GM19438 (cell line): ENCODE measurements around the gene TRABD2B.

Experiments used
- ATAC-seq: cut with Tn5 transposase; IDR thresholded peaks from one replicate; pipeline ENCODE4 v1.9.1; 2021; ENCODE audit warnings: low read depth; ENCODE audit not compliant: unreplicated experiment

Gene TRABD2B

GRCh38 chr1:47814612-47815395, 182.4 kb downstream of the TRABD2B start:
- ATAC-seq, result no peak

GRCh38 chr1:47813970-47814369, 183.2 kb downstream of the TRABD2B start:
- no peak for ATAC-seq

GRCh38 chr1:47812904-47813514, 184.2 kb downstream of the TRABD2B start:
- no peak for ATAC-seq

- ATAC-seq, result no peak
Measured at GRCh38 chr1:47810964-47811682, 186.1 kb downstream of the TRABD2B start.

GRCh38 chr1:47809301-47810084, 187.7 kb downstream of the TRABD2B start:
- ATAC-seq, result no peak

- ATAC-seq, result no peak
Measured at GRCh38 chr1:47808612-47809011, 188.6 kb downstream of the TRABD2B start.

- ATAC-seq, result no peak
Measured at GRCh38 chr1:47805921-47806361, 191.2 kb downstream of the TRABD2B start.

GRCh38 chr1:47805018-47805417, 192.2 kb downstream of the TRABD2B start:
- no peak for ATAC-seq

- no peak for ATAC-seq
Measured at GRCh38 chr1:47803815-47804501, 193.2 kb downstream of the TRABD2B start.

GRCh38 chr1:47797575-47797974, 199.6 kb downstream of the TRABD2B start:
- no peak for ATAC-seq

GRCh38 chr1:47796626-47797025, 200.6 kb downstream of the TRABD2B start:
- no peak for ATAC-seq

GRCh38 chr1:47795102-47795501, 202.1 kb downstream of the TRABD2B start:
- no peak for ATAC-seq

- no peak for ATAC-seq
Measured at GRCh38 chr1:47794530-47794929, 202.7 kb downstream of the TRABD2B start.

- ATAC-seq, result no peak
Measured at GRCh38 chr1:47794081-47794480, 203.1 kb downstream of the TRABD2B start.

GRCh38 chr1:47793563-47793962, 203.6 kb downstream of the TRABD2B start:
- no peak for ATAC-seq

GRCh38 chr1:47792779-47793178, 204.4 kb downstream of the TRABD2B start:
- no peak for ATAC-seq

- ATAC-seq, result no peak
Measured at GRCh38 chr1:47791879-47792608, 205.1 kb downstream of the TRABD2B start.

GRCh38 chr1:47788761-47789160, 208.4 kb downstream of the TRABD2B start:
- no peak for ATAC-seq

GRCh38 chr1:47787560-47787959, 209.6 kb downstream of the TRABD2B start:
- no peak for ATAC-seq
